ENCODE results near the gene ZNF524. TPM values are rescaled to one million over a fixed set of nuclear protein-coding genes. Genes with fewer than 3 reads are reported as not detected.
A peak's percentile ranks its signal among the peaks of the same experiment; 100 is the strongest.

Gene ZNF524
- total and polyA plus RNA-seq, 9 of the 15 experiments (the other 6 are each of a cell fraction or from before 2014, with no cell fraction given), result 0.08 to 15.6 (median 2.9) TPM

GRCh38 chr19:55640043-55640576, 40.0 kb downstream of the ZNF524 start (continued):
- TF ChIP-seq SMARCC2 (IDR thresholded peaks at IDR 0.05; ENCODE audit: low read depth), result no peak
- peak; percentile 75; the same call in 1 of the 2 replicates for TF ChIP-seq JUN (IDR thresholded peaks at IDR 0.05; ENCODE audit: borderline replicate concordance, low read depth, low read length)
- peak; percentile 87; the same call in 1 of the 2 replicates for TF ChIP-seq JUN (CRISPR knock-in tag; IDR thresholded peaks at IDR 0.05; ENCODE audit: borderline replicate concordance)
- no peak for TF ChIP-seq CHCHD3 (CRISPR knock-in tag; IDR thresholded peaks at IDR 0.05)
- 0 out of 2 replicates have a peak, but pooled peaks have one; percentile 21 for TF ChIP-seq HCFC1 (IDR thresholded peaks at IDR 0.05; ENCODE audit: low read depth, low read length)
- TF ChIP-seq MXI1 (IDR thresholded peaks at IDR 0.05; ENCODE audit: low read depth, low read length), result no peak
- no peak for TF ChIP-seq MED1 (CRISPR knock-in tag; IDR thresholded peaks at IDR 0.05; ENCODE audit: borderline replicate concordance)
- no peak for TF ChIP-seq HEY1 (CRISPR knock-in tag; IDR thresholded peaks at IDR 0.05; ENCODE audit: borderline replicate concordance)
- no peak for TF ChIP-seq DPF2 (IDR thresholded peaks at IDR 0.05)
- peak; percentile 96 for TF ChIP-seq ZBTB43 (CRISPR knock-in tag; IDR thresholded peaks at IDR 0.05)
- TF ChIP-seq HINFP (tag; conservative IDR thresholded peaks at IDR 0.05; ENCODE audit: low read depth), result no peak
- peak; percentile 100 for TF ChIP-seq E2F6 (IDR thresholded peaks at IDR 0.05; ENCODE audit: borderline replicate concordance in 1 of 2, extremely low read depth in 1 of 2, insufficient read depth in 1 of 2, insufficient read length in 1 of 2, low read depth in 1 of 2, low read length in 1 of 2, poor library complexity in 1 of 2, severe bottlenecking in 1 of 2)
- TF ChIP-seq ZNF12 (CRISPR knock-in tag; IDR thresholded peaks at IDR 0.05), result no peak; the same call in 1 of the 2 replicates
- TF ChIP-seq ZNF644 (tag; IDR thresholded peaks at IDR 0.05; ENCODE audit: low read depth), result no peak
- 0 out of 2 replicates have a peak, but pooled peaks have one; percentile 12 for TF ChIP-seq ATF4 (CRISPR knock-in tag; IDR thresholded peaks at IDR 0.05)
- no peak for TF ChIP-seq JUNB (CRISPR knock-in tag; conservative IDR thresholded peaks at IDR 0.05)
- peak; percentile 87 for TF ChIP-seq ZBTB9 (CRISPR knock-in tag; IDR thresholded peaks at IDR 0.05)
- TF ChIP-seq ZFP30 (CRISPR knock-in tag; IDR thresholded peaks at IDR 0.05; ENCODE audit: borderline replicate concordance), result no peak
- TF ChIP-seq NCOA2 (IDR thresholded peaks at IDR 0.05; ENCODE audit: partially characterized antibody in 2 of 2), result no peak
- TF ChIP-seq HIVEP1 (CRISPR knock-in tag; IDR thresholded peaks at IDR 0.05), result peak; percentile 81; the same call in 1 of the 2 replicates
- no peak for TF ChIP-seq SMARCA4 (IDR thresholded peaks at IDR 0.05)
- no peak for TF ChIP-seq ZNF23 (CRISPR knock-in tag; IDR thresholded peaks at IDR 0.05)
- TF ChIP-seq TCF7L2 (IDR thresholded peaks at IDR 0.05; ENCODE audit: low read depth, low read length), result no peak
